Activated CD4-positive, alpha-beta T cell treated with anti-CD3 and anti-CD28 coated beads for 1 hour (primary cell): ENCODE data around the gene TPPP3.

Experiments used
- DNase-seq: peaks from one replicate; pipeline ENCODE4 v3.0.0-alpha.2; 2020

TPPP3 gene

DNA sequence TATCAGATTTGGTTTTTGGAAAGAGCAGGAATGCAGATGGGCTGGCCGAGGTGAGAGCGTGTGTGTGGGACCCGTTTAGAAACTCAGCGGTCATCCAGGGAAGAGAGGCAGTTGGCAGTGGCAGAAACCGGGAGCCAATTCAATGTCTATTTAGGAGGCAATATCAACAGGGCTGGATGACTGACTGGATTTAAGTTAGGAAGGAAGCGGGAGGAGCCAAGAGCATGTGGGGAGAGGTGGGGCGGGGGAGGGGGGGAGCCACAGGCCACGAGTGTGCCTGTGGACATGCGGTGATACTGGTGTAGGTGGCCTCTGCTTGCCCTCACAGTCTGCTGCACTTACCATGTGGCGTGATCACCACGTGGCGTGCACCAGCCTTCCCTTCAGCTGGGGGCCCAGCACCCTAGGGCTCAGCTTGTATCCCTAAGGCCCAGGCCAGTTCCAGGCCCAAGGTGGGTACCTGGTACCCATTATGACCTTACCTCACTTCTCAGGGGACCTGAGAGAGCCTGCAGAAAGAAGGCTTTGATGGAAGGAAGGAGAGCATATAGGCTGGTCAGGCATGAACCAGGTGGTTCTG is 10.8 kb upstream of the TPPP3 start:
- no peak for DNase-seq

DNA sequence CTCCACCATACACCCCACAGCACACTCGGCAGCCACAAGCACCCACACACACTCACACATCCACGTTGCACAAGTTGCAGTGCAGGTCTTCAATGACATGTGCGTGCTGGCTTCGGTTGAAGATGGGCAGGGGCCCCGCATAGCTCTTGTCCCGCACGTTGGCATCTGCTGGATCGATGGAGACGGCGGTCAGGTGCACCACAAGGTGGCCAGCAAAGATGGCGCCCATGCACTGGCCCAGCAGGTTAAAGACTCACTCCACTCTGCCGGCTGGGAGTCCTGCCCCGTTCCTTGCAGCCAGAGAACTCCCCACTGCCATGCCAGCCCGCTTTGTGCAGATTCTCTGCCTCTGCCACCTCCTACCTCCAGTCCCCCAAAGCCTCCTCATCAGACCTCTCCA is 7.6 kb upstream of the TPPP3 start:
- no peak for DNase-seq

DNA sequence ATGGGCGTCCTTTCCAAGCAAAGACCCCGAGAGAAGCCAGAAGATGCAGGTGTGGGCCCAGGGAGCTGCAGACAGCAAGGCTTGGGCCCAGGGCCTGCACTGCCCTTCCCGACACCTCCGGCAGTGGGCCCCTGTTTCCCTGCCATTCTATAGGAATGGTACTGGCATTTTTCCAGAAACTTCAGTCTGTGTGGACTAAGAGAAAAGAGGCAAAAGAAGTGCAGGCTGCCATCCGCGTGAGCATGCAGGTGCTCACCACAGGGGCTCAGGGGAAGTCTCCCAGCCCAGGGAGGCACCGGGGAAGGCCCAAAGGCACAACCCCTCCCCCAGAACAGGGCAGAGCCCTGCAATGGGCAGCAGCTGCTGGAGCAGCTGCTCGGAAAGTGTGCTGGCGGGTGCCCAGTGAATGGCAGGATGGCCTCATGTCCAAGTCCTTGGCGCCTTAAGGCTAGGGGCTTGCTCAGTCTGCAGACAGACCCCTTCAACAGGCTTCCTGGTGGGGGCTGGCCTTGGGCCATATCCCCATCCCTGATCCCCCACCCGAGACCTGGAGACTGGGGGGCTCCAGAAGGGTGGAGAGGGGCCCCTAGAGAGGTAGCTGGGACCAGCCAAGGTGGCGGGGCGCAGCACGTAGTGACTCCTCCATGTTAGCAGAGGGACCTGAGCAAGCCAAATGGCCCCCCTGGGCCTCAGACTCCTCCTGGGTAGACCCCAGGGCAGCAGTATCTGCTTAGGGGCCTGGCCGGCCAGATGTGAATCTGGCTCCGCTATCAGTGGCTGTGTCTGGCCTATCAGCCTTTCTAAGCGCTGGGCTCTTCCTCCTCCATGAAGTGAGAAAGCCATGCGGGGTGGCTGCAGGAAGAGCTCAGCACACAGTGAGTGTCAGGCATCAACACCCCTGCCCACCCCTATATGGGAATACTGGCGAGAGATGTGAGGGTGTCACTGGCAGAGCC is 6.7 kb upstream of the TPPP3 start:
- DNase-seq: no peak

DNA sequence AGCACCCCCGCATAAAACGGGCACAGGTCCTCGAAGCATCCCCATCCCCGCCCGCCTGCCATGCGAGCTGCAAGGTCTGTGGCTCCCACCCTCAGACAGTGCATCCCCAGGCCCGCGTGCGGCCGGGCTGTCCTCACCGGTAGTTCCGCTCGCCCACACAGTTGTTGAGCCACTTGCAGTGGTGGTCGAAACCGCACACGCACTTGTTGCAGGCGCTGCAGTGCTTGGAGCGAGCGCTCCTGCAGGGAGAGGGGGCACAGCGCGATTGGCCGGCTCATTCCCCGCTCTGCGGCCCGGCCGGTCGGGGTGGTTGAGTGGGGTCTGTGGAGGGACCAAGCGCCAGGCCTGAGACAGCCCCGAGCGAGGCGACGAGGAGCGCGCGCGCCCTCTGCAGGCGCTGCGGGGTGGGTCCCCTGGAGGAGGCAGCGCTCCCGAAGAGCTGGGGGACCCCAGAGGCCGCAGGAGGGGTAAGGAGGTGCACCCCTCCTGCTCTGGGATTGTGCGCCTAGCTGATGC is 6.0 kb upstream of the TPPP3 start:
- DNase-seq: no peak

DNA sequence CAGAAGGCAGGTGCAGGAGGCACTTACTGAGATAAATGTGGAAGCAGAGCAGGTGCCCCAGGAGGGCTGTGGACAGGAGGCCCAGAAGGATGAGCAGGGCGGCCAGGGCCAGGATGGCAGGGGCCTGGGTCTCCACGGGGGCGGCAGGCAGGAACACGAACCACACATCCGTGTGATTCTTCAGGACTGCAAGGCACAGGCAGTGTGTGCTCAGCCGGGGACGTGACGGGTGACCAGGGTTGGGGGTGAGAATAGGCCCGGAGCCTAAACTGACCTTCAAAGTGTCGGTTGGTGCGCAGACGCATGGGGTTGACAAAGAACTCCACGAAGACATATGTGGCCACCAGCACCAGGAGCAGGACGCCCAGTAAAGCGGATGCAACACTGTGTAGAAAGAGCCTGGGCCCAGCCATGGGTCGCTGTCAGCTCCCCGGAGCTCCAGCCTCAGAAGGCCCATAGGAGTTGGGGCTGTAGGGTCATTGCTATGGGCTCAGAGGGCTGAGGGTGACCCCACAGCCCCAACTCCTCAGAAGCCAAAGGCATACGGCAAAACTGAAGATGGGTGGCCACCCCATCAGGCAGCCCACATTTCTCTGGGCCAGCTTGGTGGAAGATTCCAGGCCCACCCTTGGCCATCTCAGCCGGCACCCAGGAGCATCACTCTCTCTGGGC is 5.4 kb upstream of the TPPP3 start:
- no peak for DNase-seq

DNA sequence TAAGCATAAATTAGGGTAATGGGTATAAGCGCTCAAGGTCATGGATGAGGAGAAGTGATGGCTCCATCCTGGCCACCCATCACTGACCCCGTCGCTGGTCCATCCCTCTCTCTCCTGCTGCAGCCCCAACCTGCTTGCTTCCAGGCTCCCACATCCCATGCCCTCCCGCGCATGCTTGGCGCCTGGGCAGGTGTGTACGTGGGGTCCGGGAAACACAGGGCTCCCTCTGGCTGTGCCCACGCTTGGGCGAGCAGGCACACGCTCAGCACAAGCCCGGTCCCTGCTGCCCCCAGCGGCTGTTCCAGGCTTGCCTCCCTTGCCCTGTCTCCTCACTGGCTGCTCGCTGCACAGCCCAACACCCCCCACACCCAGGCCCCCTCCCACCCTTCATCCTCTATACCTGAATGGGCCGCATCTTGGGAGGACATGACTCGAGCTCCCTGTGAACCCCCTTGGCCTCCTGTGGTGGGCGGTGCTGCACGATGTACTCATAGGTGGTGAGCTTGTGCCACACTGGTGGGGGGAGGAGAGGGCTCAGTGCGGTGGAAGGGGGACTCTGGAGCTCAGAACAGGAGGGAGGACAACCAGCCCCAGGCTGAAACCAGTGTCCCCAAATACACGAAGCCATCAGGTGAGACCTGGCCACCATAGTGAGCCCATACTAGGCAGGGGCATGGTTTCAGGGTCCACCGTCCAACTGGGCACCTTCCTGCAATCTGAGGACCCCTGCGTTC is 4.7 kb upstream of the TPPP3 start:
- no peak for DNase-seq

DNA sequence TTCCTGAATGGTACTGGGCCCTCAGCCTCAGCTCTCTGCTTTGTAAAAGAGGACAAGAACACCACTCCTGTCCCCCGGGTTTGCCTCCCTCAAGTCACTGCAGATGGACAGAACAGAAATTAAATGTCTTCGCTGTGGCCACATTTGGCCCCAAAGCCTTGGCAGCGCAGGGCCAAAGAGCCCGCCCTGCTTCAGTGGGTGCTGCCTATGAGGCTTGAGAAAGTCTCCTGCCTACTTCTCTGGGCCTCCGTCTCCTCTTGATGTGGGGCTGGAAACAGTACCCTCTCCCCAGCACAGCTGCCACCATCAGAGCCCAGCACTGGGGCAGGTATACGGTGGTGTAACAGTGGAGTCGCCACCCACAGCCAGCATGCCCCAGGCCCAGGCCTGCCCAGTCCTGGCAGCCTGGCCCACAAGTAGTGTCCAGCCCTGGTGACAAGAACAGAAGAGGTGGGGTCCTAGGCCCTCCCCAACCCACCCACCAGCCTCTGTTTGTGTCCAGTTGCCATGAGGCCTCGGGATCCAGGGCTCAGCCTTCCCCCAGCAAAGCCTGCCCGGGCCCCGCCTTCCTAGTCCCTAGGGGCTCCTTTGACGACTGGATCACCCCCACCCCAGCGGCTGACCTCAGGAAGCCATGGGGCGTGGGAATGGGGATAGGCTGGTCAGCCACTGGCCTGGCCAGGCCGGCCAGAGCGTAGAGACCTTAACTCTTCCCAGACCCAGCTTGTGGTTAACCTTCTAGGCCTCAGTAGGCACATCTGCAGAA is 3.9 kb upstream of the TPPP3 start:
- DNase-seq: no peak

DNA sequence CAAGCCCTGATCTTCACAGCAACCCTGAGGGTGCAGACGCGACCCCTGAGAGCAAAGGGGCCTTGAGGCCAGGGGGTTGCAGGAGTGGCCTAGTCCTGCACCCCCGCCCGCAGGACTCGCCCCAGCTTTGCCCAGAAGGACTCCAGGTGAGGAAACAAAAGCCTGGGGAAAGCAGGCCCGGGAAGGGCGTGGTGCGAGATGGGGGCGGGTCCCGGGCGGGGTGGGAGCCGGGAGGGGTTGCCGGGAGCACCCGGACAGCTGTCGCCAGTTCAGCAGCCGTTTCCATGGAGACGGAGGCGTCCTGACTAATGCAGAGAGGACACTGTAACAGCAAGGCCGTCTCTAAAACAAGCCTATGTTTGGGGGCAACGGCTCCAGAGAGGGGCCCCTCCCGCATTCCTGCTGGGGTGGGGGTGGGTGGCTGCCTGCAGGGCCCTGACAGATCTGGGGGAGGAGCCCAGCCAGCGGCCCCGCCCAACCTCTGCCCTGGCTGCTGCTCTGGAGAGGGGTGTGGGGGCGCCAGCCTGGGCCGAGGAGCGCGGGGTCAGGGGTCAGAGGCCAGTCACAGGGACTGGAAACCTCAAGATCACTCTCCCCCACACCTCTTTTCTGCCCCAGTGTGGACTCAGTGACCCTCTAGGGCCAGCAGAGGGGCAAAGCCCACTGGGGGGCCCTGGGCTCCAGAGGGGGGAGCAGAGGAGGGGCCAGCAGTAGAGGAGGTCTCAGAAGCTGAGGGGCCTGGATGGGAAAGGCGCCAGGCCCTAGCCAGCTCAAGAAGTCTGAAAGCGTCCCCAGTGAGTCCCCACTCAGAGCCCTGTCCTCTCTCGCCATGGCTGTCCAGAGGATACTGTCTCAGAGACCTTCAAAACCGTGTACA is 3.1 kb upstream of the TPPP3 start:
- no peak for DNase-seq

DNA sequence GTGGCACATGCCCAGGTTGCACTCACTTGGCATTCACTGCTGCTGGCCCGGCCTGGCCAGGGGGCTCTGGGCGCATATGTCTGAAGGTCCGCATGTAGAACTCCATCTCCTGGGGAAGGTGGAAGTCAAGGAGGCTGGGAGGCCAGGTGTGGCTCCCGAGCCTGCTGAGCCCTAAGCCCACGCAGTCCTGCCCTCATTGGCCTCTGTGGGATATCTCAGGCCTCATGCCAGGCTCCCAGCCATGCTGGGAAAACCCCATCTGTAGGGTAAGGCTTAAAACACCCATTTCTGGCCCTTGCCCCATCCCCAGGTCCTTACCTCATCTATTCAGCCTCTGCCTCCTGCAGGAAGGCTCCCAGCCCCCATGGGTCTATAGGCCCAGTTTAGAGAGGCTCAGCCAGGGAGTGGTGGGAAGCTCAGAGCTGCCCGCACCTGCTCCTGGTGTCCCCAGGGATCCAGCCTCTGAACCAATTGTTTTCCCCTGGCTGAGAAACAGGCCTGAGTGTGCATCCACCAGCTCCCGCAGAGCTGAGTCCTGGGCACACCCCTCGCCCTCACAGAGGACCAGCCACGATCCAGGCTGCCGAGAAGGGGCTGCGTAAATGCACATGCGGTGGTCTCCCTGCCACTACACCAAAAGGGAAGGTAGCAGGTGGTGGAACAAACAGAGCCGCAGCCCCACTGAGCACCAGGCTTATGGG is 2.3 kb upstream of the TPPP3 start:
- no peak for DNase-seq

DNA sequence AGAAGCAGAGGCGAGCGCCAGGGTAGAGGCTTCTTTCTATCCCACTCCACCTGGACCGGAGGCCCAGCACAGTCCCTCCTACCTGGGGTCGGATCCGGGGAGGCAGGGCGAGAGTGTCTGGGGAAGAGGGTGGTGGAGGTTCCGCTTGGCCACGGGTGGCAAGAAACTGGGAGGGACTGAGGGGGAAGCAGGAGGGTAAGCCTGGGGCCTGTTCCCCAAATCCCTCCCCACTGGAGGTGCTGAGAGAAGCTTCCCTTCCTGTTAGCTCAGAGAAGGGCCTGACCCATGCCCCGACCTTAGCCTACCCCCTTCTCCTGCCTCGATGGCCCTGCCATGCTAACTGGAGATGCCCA is 1.8 kb upstream of the TPPP3 start:
- DNase-seq: no peak

DNA sequence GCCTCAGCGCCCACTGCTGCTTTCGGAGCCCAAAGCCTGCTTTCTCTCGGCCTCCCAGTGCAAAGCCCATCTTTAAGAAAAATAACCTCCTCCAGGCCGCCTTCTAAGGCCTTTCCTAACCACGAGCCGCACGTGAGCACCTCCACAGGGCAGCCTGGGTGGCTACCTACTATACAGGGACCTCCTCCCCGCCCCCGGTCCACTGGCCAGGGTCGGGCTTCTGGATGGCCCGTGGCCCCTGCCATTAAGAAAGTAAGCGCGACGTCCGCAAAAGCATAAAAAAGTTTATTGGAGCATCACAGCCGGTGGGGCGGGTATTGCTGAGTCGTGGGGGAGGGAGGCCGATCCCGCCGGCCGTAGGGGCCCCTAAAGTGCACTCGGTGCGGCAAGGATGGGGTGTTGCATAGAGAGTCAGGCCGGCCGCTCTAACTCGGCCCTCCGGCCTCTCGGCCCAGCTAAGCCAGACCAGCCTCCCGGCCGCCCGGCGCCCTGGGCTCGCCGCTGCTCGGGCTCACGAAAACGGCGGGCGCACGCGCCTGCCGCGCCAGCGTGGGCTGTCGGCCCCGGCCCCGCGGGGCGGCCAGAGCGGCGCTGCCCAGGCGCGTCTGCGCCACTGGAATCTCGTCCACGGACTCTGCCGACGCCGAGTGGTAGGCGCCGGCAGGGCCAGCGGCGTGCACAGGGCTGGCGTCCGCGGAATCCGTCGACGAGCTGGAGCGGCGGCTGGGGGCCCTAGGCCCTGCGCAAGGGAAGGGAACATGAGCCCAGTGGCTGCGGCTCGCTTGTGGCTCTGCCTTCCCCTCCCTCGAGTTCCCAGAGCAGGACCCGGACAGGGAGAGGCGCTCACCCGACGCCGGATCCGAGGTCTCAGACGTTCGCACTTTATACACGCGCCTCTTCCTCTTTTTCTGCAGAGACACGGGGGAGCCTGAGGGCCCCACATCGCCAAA is 1.1 kb upstream of the TPPP3 start:
- DNase-seq: no peak

DNA sequence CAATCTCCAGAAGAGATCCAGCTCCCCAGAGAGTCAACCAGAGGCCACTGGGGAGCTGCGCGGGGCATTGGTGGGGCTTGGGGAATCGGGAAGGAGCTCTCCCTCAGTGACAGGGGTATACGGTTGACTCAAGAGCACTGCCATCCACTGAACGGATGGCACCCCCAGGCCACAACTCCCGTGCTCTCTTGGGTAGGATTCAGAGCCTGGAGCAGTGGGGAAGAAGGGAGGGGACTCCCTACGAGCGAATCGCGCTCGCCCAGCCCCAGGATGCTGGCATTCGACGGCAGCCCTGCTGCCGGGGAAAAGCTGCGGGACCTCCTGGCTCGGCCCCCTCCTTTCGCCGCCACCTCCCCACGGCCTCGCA is 473 bp upstream of the TPPP3 start:
- DNase-seq: no peak

DNA sequence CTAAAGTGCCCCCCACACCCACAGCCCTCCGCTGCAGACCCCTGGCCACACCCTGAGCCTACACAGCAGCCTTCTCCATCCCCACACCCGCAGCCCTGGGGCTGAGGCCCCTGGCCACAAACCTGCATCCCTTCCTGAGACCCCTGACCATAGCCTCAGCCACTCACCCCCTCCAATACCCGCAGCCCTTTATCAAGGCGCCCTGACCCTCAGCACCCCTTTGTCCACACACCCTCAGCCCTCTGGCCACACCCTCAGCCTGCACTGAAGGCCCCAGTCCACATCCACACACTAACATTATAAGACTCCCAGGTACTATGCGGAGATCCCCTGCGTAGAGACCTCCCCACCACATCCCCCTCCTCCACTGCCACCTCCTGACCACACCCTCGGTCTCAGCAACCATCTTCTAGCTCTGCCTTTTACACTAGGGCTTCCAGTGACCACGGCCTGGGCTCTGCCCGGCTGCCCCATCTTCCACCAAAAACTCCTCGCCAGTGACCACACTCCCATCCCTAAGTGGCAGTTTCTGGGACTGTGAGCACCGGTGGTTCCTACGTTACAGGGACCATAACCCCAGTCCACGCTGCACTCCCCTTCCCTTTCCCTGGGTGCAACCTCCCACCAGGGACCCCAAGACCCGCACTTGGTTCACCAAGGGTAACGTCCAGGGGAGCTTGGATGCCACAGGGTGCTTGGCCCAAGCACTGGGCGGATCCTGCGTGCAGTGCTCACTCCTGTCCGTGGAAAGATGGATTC is 818 bp downstream of the TPPP3 start:
- no peak for DNase-seq

DNA sequence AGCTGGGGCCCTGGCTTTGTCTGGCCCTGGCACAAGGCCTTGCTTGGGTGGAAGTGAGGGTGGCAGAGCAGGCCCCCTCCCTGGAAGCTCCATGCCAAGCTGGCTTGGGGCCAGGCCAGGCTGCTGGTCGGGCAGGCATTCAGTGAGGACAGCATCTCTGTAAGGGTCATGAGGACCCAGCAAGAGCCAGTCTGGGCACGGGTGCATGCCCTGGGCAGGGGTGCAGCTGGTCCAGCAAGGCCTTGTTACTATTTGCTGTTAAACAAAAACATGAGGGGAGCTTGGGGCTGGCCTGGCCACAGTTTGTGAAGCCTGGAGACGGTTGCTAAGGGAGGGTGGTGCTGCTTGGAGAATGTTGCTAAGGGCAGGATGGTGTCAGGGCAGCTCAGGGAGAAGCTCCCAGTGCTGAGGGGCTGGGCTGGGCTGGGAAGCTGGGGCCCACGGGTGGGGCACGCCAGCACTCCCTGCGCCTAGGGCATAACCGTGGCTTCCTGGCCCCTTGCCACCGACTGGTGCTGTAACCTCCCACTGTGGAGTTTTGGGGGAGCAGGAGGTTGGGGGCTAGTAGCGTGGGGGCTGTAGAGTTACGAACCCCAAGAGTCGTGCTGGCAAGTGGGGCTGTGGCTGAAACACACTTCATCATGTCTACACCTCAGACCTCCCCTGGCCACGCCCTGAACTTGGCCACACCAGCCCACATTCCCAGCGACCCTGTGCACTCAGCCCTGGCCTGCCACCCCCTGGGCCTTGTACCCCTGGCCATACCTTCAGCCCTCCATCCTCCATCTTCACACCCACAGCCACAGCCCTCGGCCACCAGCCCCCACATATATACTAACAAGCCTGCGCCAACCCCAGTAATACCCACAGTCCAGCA is 1.6 kb downstream of the TPPP3 start:
- no peak for DNase-seq

DNA sequence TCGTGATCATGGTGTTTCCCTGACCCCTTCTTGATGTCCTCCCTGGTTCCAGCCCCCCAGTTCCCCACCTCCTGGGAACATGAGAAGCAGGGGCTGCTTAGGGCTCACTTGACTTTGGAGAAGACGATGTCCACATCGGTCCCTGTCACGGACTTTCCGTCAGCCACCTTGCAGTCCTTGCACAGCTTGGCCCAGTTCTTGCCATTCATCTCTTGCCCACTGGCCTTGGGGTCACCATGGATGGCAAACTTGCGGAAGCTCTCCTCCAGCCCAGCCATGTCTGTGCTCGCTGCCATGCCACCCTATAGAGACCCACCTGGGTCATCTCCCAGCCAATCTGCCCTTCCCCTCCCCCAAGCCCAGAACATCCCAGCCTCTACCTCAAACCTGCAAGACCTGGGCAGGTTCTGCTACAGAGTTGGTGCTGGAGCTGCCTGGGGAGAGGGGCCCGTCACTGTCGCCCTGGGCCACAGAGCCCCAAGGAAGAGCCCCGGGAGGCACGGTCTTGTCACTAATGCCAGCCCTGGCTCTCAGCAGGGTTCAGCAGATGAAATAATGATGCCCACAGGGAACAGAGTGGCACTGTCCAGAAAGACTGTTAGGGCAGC is 2.4 kb downstream of the TPPP3 start:
- DNase-seq: no peak

DNA sequence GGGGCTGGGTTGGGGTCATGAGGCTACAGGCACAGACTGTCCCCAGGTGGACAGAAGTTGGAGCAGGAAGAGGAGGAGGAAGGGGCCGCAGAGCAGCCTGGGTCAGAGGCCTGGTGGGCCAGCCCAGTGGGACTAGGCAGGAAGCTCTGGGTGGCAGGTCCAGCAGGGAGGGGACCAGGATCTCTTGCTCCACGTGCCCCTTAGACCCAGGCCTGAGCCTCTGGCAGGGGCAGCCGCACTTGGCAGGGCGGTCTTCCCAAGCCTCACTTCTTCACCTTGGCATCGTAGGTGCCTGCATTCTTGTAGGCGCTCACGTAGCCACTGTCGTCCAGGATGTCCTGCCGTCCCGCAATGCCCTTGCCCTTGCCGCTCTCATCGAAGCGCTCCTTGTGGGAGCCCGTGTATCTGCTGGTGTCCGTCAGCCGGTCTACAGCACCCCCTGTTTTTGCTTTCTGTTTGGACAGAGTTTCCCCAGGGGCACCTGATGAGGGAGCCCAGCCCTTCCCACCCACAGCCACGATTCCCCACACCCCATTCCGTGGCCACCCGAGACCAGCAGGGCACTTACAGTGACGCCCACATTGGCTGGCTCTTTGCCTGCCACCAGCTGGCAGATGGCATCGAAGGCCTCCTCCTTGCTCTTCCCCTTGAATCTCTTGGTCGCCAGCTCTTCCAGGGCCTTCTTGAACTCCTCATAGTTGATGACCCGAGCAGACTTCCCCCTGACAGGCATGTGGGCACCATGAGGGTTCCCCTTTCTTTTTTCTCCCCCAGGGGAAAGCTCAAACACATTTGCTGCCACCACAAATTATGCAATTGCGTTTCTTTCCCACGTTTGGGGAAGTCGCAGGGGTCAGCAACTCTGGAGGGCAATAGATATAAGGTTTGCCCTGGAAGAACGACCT is 3.1 kb downstream of the TPPP3 start:
- no peak for DNase-seq
